ENCODE results near the gene TRNP1. TPM values are rescaled to one million over a fixed set of nuclear protein-coding genes. Genes with fewer than 3 reads are reported as not detected.

Gene TRNP1
- total RNA-seq, 1 experiment from 2014 or later, result 7.9 TPM

- H3K27ac ChIP-seq, result no peak overlapping the region
- CTCF ChIA-PET, result interaction anchor here (0.6 kb wide), 1 partner anchor 141 kb away, joined by 6 read pairs; no protein-coding TSS in a partner anchor
- intact Hi-C loops (cut with micrococcal nuclease; ENCODE audit: unreplicated experiment), result no loop called here
- H3K36me3 ChIP-seq (ENCODE audit: low read depth), result no peaks in the 10 kb centered on the region
- no peaks in the 10 kb centered on the region for H4K20me1 ChIP-seq (ENCODE audit: insufficient read depth)
- H2AFZ ChIP-seq, result no peak overlapping the region
- no peak overlapping the region for H3K4me2 ChIP-seq
- DNase-seq, result peak in 1 of 2 experiments; percentile 49
- H3F3A ChIP-seq (ENCODE audit: insufficient read depth, low read depth), result peaks cover 29% of the 10 kb centered on the region; the same call in 1 of the 2 replicates
- BruUV-seq (replicated peaks), result no TSS peak
- POLR2A ChIA-PET (ENCODE audit: unreplicated experiment), result no interaction called here
- no peak overlapping the region for H3K4me3 ChIP-seq
- no peaks in the 10 kb centered on the region for H3K9me2 ChIP-seq (ENCODE audit: insufficient read depth)
- H3K27me3 ChIP-seq (ENCODE audit: insufficient read depth, low read depth), result no peaks in the 10 kb centered on the region
- peaks cover 38% of the 10 kb centered on the region for H3K4me1 ChIP-seq (replicated peaks; ENCODE audit: insufficient read depth)
- no peaks in the 10 kb centered on the region for H3K9me3 ChIP-seq (ENCODE audit: insufficient read depth, low read depth)
- TF ChIP-seq CTCF (conservative IDR thresholded peaks at IDR 0.05) (no peak), EZH2 (IDR thresholded peaks at IDR 0.05; ENCODE audit: low read depth) (no peak)
- 0 out of 2 replicates have a peak, but pooled peaks cover 2% of the 10 kb centered on the region for H3K79me2 ChIP-seq (ENCODE audit: low read depth)
Observed at GRCh38 chr1:27005648-27006496, 12.4 kb downstream of the TRNP1 start.

- intact Hi-C loops (cut with micrococcal nuclease; ENCODE audit: unreplicated experiment), result no loop called here
- no peak for DNase-seq
- H3K9me2 ChIP-seq (ENCODE audit: insufficient read depth), result no peaks in the 10 kb centered on the region
- ChIA-PET CTCF (interaction anchor here (0.6 kb wide), 2 partner anchors 32 to 141 kb away, joined by 4 to 6 read pairs; no protein-coding TSS in a partner anchor), POLR2A (ENCODE audit: unreplicated experiment) (no interaction called here)
- H4K20me1 ChIP-seq (ENCODE audit: insufficient read depth), result no peaks in the 10 kb centered on the region
- BruUV-seq (replicated peaks), result no TSS peak
- no peaks in the 10 kb centered on the region for H3K27me3 ChIP-seq (ENCODE audit: insufficient read depth, low read depth)
- no peak overlapping the region for H3K4me3 ChIP-seq
- H2AFZ ChIP-seq, result no peak overlapping the region
- H3F3A ChIP-seq (ENCODE audit: insufficient read depth, low read depth), result peaks cover 35% of the 10 kb centered on the region
- H3K4me1 ChIP-seq (replicated peaks; ENCODE audit: insufficient read depth), result peaks cover 44% of the 10 kb centered on the region
- H3K9me3 ChIP-seq (ENCODE audit: insufficient read depth, low read depth), result no peaks in the 10 kb centered on the region
- H3K79me2 ChIP-seq (ENCODE audit: low read depth), result 0 out of 2 replicates have a peak, but pooled peaks cover 2% of the 10 kb centered on the region
- H3K4me2 ChIP-seq, result no peak overlapping the region
- no peaks in the 10 kb centered on the region for H3K36me3 ChIP-seq (ENCODE audit: low read depth)
- no peak overlapping the region for H3K27ac ChIP-seq
- no peak for TF ChIP-seq CTCF (conservative IDR thresholded peaks at IDR 0.05)
- no peak for TF ChIP-seq EZH2 (IDR thresholded peaks at IDR 0.05; ENCODE audit: low read depth)
Observed at GRCh38 chr1:27006683-27007082, 13.2 kb downstream of the TRNP1 start.

- Histone ChIP-seq H3K4me1 (replicated peaks; ENCODE audit: insufficient read depth) (peaks cover 52% of the 10 kb centered on the region), H3K4me2 (peak overlapping the region; percentile 62), H3K79me2 (ENCODE audit: low read depth) (0 out of 2 replicates have a peak, but pooled peaks cover 2% of the 10 kb centered on the region), H3K27ac (peak overlapping the region; percentile 62), H3K27me3 (ENCODE audit: insufficient read depth, low read depth) (no peaks in the 10 kb centered on the region), H4K20me1 (ENCODE audit: insufficient read depth) (no peaks in the 10 kb centered on the region), H3K9me2 (ENCODE audit: insufficient read depth) (no peaks in the 10 kb centered on the region), H3K36me3 (ENCODE audit: low read depth) (no peaks in the 10 kb centered on the region), H3K9me3 (ENCODE audit: insufficient read depth, low read depth) (no peaks in the 10 kb centered on the region), H2AFZ (no peak overlapping the region), H3K4me3 (no peak overlapping the region), H3F3A (ENCODE audit: insufficient read depth, low read depth) (peaks cover 39% of the 10 kb centered on the region)
- DNase-seq, result peak; percentile 90 to 95
- intact Hi-C loops (cut with micrococcal nuclease; ENCODE audit: unreplicated experiment), result loop anchor here (1.0 kb wide), 2 partner anchors 9 to 23 kb away; no protein-coding TSS in a partner anchor
- CTCF ChIA-PET, result interaction anchor here (0.7 kb wide), 1 partner anchor 344 kb away, joined by 11 read pairs; no protein-coding TSS in a partner anchor
- POLR2A ChIA-PET (ENCODE audit: unreplicated experiment), result interaction anchor here (0.7 to 0.8 kb wide), 2 partner anchors 10 to 19 kb away, joined by 3 to 4 read pairs; no protein-coding TSS in a partner anchor
- BruUV-seq (replicated peaks), result no TSS peak
- TF ChIP-seq CTCF (conservative IDR thresholded peaks at IDR 0.05), result no peak
- no peak for TF ChIP-seq EZH2 (IDR thresholded peaks at IDR 0.05; ENCODE audit: low read depth)
Observed at GRCh38 chr1:27007909-27008582, 14.6 kb downstream of the TRNP1 start.

Measured in PC-9 (cell line).